K562 (cell line): ENCODE data around the gene LPCAT1. TPM values are rescaled to one million over a fixed set of nuclear protein-coding genes. Genes with fewer than 3 reads are reported as not detected.

Experiments
- ATAC-seq: fragments of 200-7000 bp; cut with Tn5 transposase; 3 replicates; pipeline ENCODE4 v1.9.1; 2020; ENCODE audit warnings: moderate library complexity
- BruUV-seq: library from RNA; stranded (reverse); fragments of 400-500 nt; replicated peaks from 2 replicates; lab custom pipeline; 2021; lab: Mats Ljungman, UMichigan
- CTCF ChIA-PET: fragments of 300-600 bp; formaldehyde crosslinking; extraction: SDS; loops from one replicate; lab custom pipeline; 2021; ENCODE audit warnings: low intra/inter-chr PET ratio; lab: Yijun Ruan, JAX
- POLR2A ChIA-PET: fragments of 300-600, 350-650 bp; sonication (Branson Sonifier 250); formaldehyde crosslinking; extraction: SDS; loops from one replicate; lab custom pipeline; 2021; ENCODE audit warnings: antibody characterized with exemption, inconsistent platforms; lab: Yijun Ruan, JAX
- DNase-seq, 4 experiments: peaks; one replicate each; pipeline versions ENCODE4 v3.0.0 to v3.0.0-alpha.2; 2011 to 2018; ENCODE audit warnings: low spot score in 3 of 4, mixed read lengths in 3 of 4; ENCODE audit errors: extremely low read depth in 1 of 4
- FAIRE-seq: peaks from 2 replicates; lab custom pipeline; 2011; peaks lifted over from hg19 to GRCh38; lab: Jason Lieb, UNC
- H2AFZ ChIP-seq: 2 replicates; pipeline ENCODE4 v1.6.0; 2011; ENCODE audit warnings: low read depth, low read length, control low read depth, inconsistent platforms
- H3K27ac ChIP-seq: fragments of 200-600 bp; 3 replicates; pipeline ENCODE4 v1.8.0; 2011; ENCODE audit warnings: low read depth, mild to moderate bottlenecking, control low read depth, inconsistent platforms, low read length, moderate library complexity, mixed read lengths; ENCODE audit errors: extremely low read depth
- H3K27me3 ChIP-seq, 2 experiments: fragments of 300-600 bp in 1 of 2; 2 replicates in 1 of 2; 3 replicates in 1 of 2; pipeline versions ENCODE4 v1.6.0 to v1.8.0; 2011; ENCODE audit warnings: inconsistent platforms in 2 of 2, low read length in 2 of 2, mild to moderate bottlenecking in 1 of 2, mixed read lengths in 1 of 2, moderate library complexity in 1 of 2; ENCODE audit not compliant: control insufficient read depth in 2 of 2, insufficient read depth in 2 of 2
- H3K36me3 ChIP-seq: fragments of 300-600 bp; 3 replicates; pipeline ENCODE4 v1.8.0; 2011; ENCODE audit warnings: mild to moderate bottlenecking, low read length, inconsistent platforms; ENCODE audit not compliant: control insufficient read depth, insufficient read depth
- H3K4me1 ChIP-seq, 2 experiments: fragments of 200-600 bp in 1 of 2; replicated peaks in 1 of 2; 2 replicates in 1 of 2; 3 replicates in 1 of 2; pipeline versions ENCODE4 v1.5.1 to v1.8.0; 2011; ENCODE audit warnings: inconsistent platforms in 2 of 2, low read length in 2 of 2, mild to moderate bottlenecking in 1 of 2, mixed read lengths in 1 of 2, moderate library complexity in 1 of 2; ENCODE audit not compliant: control insufficient read depth in 2 of 2, insufficient read depth in 2 of 2
- H3K4me2 ChIP-seq: 2 replicates; pipeline ENCODE4 v1.6.1; 2011; ENCODE audit warnings: low read length, control low read depth, inconsistent platforms, mixed read lengths; ENCODE audit not compliant: insufficient read depth
- H3K4me3 ChIP-seq: fragments of 200-600 bp; sonication (generic), shearing (Covaris generic); 2 replicates; pipeline ENCODE4 v1.5.1; 2016; ENCODE audit warnings: control low read depth, inconsistent platforms
- H3K79me2 ChIP-seq: fragments of 200-600 bp; 3 replicates; pipeline ENCODE4 v1.8.0; 2011; ENCODE audit warnings: low read length, inconsistent platforms; ENCODE audit not compliant: control insufficient read depth, insufficient read depth
- H3K9ac ChIP-seq, 2 experiments: 2 replicates each; pipeline versions ENCODE4 v1.6.0 to v1.6.1; 2011; ENCODE audit warnings: low read depth in 2 of 2, low read length in 2 of 2, control low read depth in 1 of 2, inconsistent platforms in 1 of 2, mild to moderate bottlenecking in 1 of 2, mixed read lengths in 1 of 2; ENCODE audit not compliant: insufficient read depth in 1 of 2
- H3K9me1 ChIP-seq: one replicate; pipeline ENCODE4 v1.6.0; 2011; ENCODE audit warnings: inconsistent platforms, mild to moderate bottlenecking, low read length, moderate library complexity; ENCODE audit not compliant: control insufficient read depth, insufficient read depth
- H3K9me3 ChIP-seq: replicated peaks from 2 replicates; pipeline ENCODE4 v1.5.1; 2011; ENCODE audit warnings: low read depth, low read length, inconsistent platforms; ENCODE audit not compliant: control insufficient read depth, insufficient read depth
- H4K20me1 ChIP-seq: replicated peaks from 2 replicates; pipeline ENCODE4 v1.6.1; 2011; ENCODE audit warnings: low read length, inconsistent platforms, mixed read lengths; ENCODE audit not compliant: control insufficient read depth, insufficient read depth
- NR2C1 ChIP-seq, 2 experiments: fragments of 450-650 bp; IDR thresholded peaks; 2 replicates each; pipeline ENCODE4 v1.6.1; 2017; ENCODE audit warnings: mild to moderate bottlenecking in 2 of 2, antibody characterized with exemption in 1 of 2, inconsistent platforms in 1 of 2, missing compliant biosample characterization in 1 of 2, missing genetic modification characterization in 1 of 2
- RAD21 ChIP-seq, 2 experiments: fragments of 250-450 bp in 1 of 2; fragments of 450-650 bp in 1 of 2; sonication (Bioruptor Pico) in 1 of 2; formaldehyde crosslinking in 1 of 2; IDR thresholded peaks in 1 of 2; conservative IDR thresholded peaks in 1 of 2; 2 replicates each; pipeline versions ENCODE4 v1.4.0 to v1.8.0; 2020 to 2022; ENCODE audit warnings: mild to moderate bottlenecking in 2 of 2, moderate library complexity in 1 of 2
- SMARCC2 ChIP-seq: fragments of 450-650 bp; IDR thresholded peaks from 2 replicates; pipeline ENCODE4 v1.6.1; 2017; ENCODE audit warnings: antibody characterized with exemption, moderate library complexity, mild to moderate bottlenecking, low read depth
- ZNF140 ChIP-seq: fragments of 250-450 bp; sonication (Bioruptor Pico); IDR thresholded peaks from 2 replicates; pipeline ENCODE4 v1.8.0; 2021; ENCODE audit warnings: moderate library complexity, mild to moderate bottlenecking, inconsistent platforms
- WGBS: fragments of 100-300 bp; shearing (Covaris generic); methylation state at CpG from one replicate; pipeline ENCODE4 v1.1.6; 2016; ENCODE audit warnings: low coverage, mixed read lengths; ENCODE audit not compliant: insufficient coverage; ENCODE audit errors: missing lambda C conversion rate; 5-methylcytosine and 5-hydroxymethylcytosine counted together
- in situ Hi-C: fragments of 300-500 bp; cut with MboI; formaldehyde crosslinking; loops from 4 replicates; pipeline ENCODE4 v1.15.0; 2018; ENCODE audit warnings: inconsistent platforms, mixed read lengths
- intact Hi-C: fragments of 100-400 bp; cut with micrococcal nuclease; formaldehyde crosslinking; loops from 2 replicates; pipeline ENCODE4 v1.14.2; 2022
- polyA plus RNA-seq, 8 experiments: library from polyadenylated mRNA; depleted of rRNA in 4 of 8; stranded (reverse) in 5 of 8; unstranded in 3 of 8; fragments of >200 nt; fragmentation: Nextera tagmentation in 2 of 8; fragmentation: Illumina TruSeq in 1 of 8; extraction: Ambion mirVana in 2 of 8; extraction: Trizol in 1 of 8; gene quantifications; 2 replicates each; pipeline versions ENCODE4 v1.2.1 to v1.2.3, GENCODE V29; 2011 to 2014; ENCODE audit warnings: inconsistent platforms in 1 of 8, missing spikeins in 1 of 8
- total RNA-seq, 7 experiments: library from RNA; depleted of rRNA in 6 of 7; stranded (reverse); fragments of >200 nt in 6 of 7; fragmentation: Illumina TruSeq in 2 of 7; extraction: Trizol in 2 of 7; gene quantifications; 2 replicates each; pipeline versions ENCODE4 v1.2.1 to v1.2.3, GENCODE V29; 2011 to 2021; ENCODE audit warnings: low replicate concordance in 1 of 7
- TF ChIP-seq, protein P1 (sequence below): fragments of 450-650 bp; formaldehyde crosslinking; IDR thresholded peaks from 2 replicates; pipeline ENCODE4 v1.4.0; 2022; ENCODE audit warnings: missing genetic modification characterization

Gene LPCAT1
- total and polyA plus RNA-seq, 9 of the 15 experiments (the other 6 are each of a cell fraction or from before 2014, with no cell fraction given), result 0.14 to 18.4 (median 13.9) TPM

DNA sequence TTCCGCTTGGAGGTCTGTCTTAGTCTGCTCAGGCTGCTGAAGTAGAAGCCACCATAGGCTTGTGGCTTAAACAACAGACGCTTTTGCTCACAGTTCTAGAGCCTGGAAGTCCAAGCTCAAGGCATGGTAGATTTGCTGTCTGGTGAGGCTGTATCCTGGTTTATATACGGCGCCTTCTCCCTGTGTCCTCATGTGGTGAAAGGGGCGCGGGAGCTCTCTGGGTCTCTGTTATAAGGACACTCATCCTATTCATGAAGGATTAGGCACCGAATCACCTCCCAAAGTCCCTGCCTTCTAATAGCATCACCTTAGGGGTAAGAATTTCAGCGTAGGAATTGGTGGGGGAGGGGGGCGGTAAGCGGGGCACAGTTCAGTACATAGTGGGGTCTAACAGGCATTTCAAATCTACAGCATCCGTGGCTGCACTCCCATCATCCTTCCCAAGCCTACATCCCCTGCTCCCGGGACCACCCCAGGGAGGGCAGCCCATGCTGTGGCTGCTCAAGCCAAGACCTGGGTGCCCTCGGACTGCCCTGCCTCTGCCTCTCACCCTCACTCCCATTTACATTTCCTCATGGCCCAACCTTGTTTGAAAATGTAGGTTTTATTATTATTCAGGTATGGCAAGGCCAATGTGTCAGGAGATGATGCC, 15.1 kb upstream of the LPCAT1 start:
- FAIRE-seq (no peak), ATAC-seq (no peak), DNase-seq (no peak)
- H3K9me3 ChIP-seq, result peaks cover 4% of the 10 kb centered on the region
- TF ChIP-seq SMARCC2 (no peak), ZNF140 (CRISPR knock-in tag) (no peak), RAD21 (CRISPR knock-in tag; conservative IDR thresholded peaks at IDR 0.05 in 1 of 2, IDR thresholded peaks at IDR 0.05 in 1 of 2) (no peak), NR2C1 (IDR thresholded peaks at IDR 0.05) (no peak), NR2C1 (tag; IDR thresholded peaks at IDR 0.05) (no peak)
- TF ChIP-seq, protein P1, sequence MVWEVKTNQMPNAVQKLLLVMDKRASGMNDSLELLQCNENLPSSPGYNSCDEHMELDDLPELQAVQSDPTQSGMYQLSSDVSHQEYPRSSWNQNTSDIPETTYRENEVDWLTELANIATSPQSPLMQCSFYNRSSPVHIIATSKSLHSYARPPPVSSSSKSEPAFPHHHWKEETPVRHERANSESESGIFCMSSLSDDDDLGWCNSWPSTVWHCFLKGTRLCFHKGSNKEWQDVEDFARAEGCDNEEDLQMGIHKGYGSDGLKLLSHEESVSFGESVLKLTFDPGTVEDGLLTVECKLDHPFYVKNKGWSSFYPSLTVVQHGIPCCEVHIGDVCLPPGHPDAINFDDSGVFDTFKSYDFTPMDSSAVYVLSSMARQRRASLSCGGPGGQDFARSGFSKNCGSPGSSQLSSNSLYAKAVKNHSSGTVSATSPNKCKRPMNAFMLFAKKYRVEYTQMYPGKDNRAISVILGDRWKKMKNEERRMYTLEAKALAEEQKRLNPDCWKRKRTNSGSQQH (CRISPR knock-in tag), result no peak
- H3K4me1 ChIP-seq, result no peaks in the 10 kb centered on the region; a peak in 1 of 5 replicates
- in situ Hi-C loops, result no loop called here
- WGBS, result 8% methylated on average over 13 of the region's 13 CpGs
- H3K79me2 ChIP-seq, result no peaks in the 10 kb centered on the region
- H3K27ac ChIP-seq, result no peak overlapping the region
- no TSS peak for BruUV-seq
- peaks cover 26 to 29% of the 10 kb centered on the region in 2 experiments for H3K27me3 ChIP-seq
- CTCF ChIA-PET, result interaction anchor here (0.6 kb wide), 1 partner anchor 1088 kb away, joined by 3 read pairs; no protein-coding TSS in a partner anchor
- no peak overlapping the region for H3K4me2 ChIP-seq
- H3K9me1 ChIP-seq, result no peaks in the 10 kb centered on the region
- H3K4me3 ChIP-seq, result no peak overlapping the region
- intact Hi-C loops, result no loop called here
- no peak overlapping the region for H2AFZ ChIP-seq
- POLR2A ChIA-PET, result interaction anchor here (0.7 kb wide), 1 partner anchor 12 kb away, joined by 3 read pairs; no protein-coding TSS in a partner anchor
- H3K36me3 ChIP-seq, result no peaks in the 10 kb centered on the region
- no peak overlapping the region for H3K9ac ChIP-seq
- no peaks in the 10 kb centered on the region for H4K20me1 ChIP-seq
